DMS114 treated with DMSO at 0.1 percent for 48 hours (cell line): ENCODE results near the gene HERC2.
"Not testable (repeated sequence)": the region's sequence is repeated elsewhere in the genome, so short reads cannot be mapped to it uniquely, and the experiment has no call there.

ENCODE experiments used
- DNase-seq: peaks from one replicate; lab custom pipeline; 2025; ENCODE audit not compliant: unreplicated experiment; lab: John Stamatoyannopoulos, UW

HERC2 gene

DNA sequence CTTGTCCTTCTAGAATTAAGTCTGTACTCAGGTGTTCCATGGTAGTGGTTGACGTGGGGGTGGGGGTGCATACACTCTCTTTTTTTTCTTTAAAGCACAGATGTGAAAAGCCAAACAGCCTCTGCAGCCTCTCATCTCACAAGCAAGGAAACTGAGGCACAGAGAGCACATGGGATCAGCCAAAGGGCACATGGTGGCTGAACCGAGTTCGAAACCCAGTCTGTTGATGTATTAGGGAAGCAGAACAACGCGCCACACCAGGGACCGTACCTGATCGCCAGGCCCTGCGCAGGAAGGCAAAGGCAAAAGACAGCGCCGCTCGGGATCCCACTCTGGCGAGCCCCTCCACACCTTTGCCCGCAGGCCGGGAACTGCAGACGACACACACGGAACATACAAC, 47.3 kb downstream of the HERC2 start:
- DNase-seq: no peak

DNA sequence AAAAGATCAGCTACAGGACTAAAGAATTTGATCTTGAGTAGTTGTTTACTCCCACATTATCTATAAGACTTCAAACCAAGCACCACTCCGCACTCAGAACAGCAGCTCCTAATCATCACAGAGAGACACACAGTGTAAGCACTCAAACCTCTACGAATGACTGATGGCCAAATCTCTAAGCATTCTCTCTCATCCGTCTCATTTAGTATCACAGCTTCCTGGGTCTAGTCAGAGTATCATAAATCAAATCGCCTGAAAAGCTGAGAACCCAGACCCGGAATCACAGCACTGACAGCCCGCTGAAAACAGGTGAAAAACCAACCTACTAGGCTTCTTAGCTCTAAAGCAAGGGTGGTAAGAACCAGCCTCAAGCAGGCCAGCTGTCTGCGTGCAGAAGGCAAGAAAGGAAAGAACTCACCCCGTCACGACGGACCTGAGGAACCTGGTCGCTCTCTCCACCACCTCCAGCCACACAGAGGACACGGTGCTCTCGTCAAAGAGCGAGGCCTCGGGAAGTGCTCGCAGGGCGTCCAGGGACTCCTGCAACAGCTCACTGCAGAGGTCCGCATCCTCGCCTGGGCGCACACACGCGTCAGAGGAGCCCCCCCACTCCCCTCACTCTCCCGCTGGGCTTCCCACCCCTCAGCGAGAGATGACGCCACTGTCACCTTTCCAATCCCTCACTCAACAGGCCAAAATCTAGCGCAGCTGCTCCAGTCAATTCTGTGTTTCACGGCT, 47.9 kb downstream of the HERC2 start:
- no peak for DNase-seq

DNA sequence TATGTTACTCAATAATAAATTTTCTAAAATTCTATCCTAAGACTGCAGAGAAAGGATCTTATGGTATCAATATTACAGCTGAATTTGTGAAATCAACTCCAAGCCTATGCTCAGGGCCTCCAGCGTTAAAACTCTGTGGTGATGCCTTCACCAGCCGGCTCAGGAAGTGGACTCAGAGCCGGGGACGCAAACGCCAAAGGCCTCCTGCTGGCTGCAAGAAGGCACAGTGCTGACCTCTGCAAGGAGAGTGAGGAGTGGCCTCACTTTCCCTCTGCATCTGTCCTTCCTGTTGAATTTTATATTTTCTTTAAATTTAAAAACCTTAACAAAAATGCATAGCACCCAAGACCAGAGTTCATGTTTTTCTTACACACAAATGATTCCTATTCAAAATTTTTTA, 48.5 kb downstream of the HERC2 start:
- no peak for DNase-seq

DNA sequence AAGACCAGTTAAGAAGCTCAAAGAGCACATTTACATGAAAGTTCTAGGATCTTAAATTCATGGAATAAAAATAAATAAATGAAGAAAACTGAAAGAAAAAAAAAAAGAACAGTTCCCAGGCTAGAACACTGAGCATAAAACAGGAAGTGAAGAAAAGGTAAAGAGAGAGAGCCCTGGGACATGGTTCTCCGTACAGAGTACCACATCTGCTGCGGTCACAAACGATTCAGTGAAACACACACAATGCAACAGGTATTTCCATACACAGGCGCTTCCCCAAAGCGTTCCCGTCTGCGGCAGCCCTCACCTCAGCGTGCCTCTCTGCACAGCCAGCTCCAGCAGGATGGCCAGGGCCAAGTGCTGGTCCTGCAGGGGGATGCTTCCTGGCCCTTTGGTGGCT, 49.4 kb downstream of the HERC2 start:
- no peak for DNase-seq

DNA sequence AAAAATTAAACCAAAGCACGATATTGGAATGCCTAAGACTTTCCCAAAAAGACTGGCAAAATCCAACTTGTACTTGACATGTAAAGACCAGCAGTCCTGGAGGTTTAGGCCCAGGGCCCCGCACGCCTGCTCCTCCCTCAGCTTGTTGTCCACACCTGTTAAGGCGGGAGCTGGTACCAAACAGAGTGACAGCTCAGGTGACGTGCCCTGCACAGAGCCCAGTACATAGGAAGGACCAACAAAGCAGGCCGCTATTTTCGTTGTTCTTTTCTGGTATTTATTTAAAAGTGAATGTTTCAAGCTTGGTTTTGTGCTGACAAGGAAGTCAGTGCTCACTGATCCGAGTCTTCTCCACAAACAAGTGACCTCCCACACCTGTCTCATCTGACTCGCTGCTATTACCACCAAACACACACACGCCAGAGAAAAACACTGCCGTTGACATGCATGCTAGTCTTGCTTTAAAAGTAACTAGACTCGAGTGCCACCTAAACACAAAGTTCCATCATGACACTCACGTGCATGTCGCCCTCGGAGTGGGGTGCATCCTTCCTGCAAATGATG, 50.2 kb downstream of the HERC2 start:
- no peak for DNase-seq

DNA sequence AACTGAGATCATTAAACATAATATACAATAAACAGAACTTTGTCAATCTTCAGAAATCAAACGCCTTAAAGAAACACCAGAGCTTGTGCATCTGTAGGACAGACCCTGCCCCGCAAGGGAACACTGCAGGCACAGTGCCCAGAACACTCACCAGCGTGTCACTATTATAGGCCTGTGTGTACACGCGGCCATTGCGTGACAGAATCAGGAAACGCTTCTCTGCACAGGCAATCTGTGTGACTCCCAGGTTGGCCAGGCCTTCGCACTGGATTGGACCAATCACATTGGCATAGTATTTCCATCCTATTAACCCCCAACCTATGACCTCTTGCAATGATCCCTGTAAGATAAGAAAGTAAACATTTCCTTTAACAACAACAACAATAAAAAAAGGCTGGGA, 52.9 kb downstream of the HERC2 start:
- DNase-seq: no peak

DNA sequence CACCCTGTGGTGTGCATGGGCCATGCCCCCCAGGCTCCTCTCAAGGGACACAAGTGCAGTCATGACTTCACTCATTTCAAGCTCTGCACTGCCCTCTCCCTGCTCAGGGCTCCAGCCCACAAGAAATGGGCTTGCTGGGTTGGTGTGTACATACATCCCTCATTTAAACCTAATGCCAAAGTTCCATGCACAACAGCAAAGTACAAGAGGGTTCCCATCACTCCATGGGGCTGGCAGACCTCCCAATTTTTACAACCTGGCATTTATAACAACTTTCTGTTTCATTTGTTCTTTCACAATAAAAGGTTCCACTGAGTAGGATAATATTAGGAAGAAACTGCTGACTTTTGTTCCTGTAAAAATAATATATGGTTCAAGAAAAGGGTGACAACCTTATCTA, 54.3 kb downstream of the HERC2 start:
- no peak for DNase-seq

DNA sequence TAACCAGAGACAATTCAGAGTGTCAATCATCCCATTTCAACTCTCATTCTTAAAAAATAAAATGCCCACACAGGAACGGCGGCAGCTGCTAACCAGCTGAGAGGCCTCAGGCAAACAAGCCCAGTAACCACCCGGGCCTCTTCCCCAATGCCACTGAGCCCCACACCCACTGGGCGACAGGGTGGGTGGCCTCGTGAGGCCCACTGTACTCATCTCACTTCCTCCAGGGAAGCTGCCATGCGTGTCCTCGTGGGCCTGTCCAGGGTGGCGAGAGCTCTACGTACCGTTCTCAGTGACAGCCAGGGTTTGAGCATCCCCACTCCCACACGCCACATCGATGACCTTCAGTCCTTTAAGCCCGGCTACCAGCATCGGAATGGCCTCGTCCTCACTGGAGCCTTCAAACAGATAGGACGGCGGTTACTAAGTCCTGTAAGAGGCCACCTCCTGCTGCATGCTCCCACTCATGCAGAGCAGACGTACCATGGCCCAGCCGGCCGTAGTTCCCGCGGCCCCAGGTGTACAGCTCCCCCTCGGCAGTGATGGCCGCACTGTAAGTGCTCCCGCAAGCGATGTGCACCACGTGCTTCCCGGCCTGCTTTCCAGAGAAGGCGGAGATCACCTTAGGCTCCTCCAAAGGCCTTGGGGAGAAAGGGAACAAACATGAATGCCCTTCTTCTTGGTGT, 56.5 kb downstream of the HERC2 start:
- no peak for DNase-seq

DNA sequence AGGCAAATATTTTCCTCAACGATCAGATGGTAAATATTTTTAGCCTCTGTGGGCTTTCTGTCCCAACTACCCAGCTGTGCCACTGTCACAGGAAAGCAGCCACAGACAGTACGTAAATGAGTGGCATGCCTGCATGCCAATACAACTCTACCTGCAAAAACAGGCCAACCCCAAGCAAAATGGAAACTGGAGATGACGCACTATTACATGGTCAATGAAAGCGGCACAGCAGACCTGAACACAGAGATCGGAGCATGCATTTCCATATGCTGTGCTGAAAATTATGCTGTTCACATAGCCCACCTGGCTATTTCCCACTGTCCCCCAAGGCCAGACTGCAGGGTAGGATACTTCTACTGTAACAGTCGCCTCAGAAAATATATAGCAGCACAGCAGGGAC, 57.8 kb downstream of the HERC2 start:
- DNase-seq: no peak

DNA sequence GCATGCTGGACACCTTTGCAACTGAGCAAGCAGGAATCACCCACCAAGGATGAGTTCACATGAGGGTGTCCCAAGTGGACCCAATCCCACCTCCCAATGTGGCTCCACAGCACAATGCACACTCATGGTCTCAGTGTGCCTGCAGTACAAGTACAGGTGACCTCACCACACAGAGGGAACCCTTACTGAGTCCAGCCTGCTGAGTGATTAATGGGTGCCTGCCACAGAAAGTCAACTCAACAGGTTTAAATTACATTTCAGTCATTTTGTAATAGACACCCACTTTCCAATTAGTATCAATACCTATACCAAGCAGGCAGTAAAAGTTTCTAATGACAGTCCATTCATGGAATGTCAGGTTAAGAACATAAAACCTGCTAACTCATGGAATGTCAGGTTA, 59.5 kb downstream of the HERC2 start:
- no peak for DNase-seq

DNA sequence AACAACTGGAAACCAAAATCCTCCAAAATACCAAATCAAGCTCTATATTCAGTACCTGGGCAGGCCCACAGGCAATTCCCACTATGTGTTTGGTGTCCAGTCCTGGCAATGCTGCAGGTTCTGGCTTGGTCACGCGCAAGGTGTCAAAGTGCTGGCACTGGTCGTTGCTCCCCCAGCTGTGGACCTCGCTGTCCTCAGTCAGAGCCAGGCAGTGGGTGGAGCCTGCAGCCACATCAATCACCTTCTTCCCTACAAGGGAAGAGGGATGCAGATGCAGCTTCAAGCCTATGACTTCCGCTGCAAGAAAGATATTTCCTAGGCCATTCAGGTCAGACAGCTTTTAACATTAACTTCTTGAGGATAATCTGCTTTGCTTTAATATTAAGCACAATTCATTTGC, 61.3 kb downstream of the HERC2 start:
- no peak for DNase-seq

DNA sequence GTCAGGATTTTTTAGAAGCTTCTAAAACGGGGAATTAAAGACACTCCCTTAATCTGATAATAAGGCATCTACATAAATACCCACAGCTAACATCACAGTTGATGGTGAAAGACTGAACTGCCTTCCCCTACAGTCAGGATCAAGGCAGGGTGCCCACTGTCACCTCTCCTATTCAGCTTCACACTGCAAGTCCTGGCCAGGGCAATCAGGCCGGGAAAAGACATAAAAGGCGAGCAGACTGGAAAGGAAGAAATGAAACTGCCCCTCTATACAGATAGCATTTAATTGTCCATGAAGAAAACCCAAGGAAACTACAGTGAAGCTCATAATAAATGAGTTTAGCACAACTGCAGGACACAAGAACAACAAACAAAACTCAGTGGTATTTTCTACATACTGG, 61.7 kb downstream of the HERC2 start:
- DNase-seq: no peak

DNA sequence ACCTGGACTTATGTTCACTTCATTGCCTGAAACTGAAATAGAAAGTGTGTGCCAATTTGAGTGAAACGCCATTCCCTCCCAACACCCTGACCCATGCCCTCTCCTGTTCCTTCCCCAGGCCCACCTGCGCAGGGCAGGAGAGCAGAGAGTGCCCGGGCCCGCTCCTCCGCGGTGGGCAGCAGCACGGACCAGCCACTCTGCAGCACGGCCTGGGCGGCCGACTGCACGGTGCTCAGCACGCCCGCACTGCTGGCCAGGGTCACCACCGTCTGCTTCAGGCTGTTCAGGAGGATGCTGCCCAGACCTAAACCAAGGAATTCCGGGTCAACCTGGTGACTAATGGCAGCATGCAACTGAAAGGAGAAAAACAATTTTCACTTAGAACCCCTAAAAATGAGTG, 66.0 kb downstream of the HERC2 start:
- no peak for DNase-seq

DNA sequence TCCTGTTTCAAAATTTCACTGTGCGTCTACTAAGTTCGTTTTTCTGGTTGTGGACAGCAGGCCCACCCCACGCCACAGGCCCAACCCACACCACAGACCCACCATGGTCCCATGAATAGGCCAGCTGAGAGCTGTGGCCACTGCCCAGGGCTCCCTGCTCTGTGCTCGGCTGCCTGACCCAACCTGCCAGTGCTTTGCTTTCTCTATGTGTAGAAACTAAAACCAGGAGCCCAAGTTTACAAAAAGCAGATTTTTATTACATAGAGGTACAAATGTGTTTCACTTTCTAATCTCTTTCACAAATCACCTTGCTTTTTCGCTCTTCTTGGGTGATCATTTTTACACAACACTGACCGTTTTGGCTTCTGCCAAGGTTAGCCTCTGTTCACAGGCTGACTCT, 69.1 kb downstream of the HERC2 start:
- no peak for DNase-seq

DNA sequence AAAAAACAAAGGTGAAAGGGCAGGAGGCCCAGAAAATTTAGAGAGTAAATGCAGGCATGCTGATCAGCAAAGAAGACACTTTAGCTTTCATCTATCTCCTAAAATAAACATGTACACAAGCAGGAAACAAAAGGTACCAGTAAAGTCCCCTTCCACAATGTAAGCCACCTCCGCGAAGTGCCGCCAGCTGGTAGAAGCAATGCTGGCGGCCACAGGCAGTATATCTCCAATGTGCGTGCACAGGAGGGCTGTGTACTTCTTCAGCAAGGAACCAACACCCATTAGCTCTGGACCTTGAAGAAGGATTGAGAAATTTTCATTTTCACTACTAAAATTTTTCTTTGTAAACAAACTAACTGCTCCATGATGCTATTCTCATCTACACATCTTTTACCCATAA, 75.4 kb downstream of the HERC2 start:
- DNase-seq: no peak

DNA sequence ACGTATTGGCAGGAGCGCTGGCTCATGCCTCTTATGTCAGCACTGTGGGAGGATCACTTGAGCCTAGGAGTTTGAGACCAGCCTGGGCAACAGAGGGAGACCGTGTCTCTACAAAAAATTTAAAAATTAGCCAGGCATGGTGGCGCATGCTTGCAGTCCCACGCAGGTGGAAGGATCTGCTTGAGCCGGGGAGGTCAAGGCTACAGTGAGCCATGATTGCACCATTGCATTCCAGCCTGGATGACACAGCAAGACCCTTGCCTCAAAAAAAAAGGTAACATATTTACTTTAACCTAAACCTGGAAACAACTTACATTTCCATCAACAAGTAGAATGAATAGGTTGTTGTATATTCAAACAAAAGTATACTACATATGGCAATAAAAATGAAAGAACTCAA, 78.1 kb downstream of the HERC2 start:
- no peak for DNase-seq

DNA sequence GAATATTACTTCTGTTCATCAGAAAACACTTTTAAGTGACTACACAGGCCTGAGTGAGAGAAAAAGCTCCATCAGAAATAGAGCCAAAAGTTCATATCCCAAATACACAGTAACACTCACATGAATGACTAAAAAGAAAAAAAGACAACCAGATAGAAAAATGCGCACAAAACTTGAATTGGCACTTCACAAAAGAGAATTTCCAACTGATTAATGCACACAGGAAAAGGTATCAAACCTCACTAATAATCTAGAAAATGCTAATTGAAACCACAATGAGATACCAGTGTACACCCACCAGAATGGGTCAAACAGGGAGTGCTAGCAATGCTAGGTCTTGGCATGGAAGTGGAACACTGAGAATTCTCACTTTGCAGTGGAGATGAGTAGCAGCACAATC, 78.6 kb downstream of the HERC2 start:
- DNase-seq: no peak

DNA sequence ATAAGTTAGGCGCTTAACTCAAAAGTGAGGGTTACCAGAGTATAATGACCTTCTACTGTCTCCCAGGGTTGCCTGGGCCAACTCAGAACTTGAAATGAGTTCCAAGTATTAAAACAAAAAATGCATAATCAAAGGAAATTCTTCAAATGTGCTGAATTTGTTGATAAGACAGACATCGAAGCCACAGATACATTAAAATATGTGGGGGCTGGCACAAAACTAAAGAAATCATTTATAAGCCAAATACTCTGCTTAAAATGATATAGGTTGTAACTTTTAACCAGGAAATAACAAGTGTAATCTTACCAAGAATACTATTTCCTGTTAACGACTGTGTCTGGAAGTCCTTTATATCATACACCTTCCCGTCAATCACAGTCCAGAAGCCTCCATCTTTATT, 83.7 kb downstream of the HERC2 start:
- DNase-seq: not testable (repeated sequence)

DNA sequence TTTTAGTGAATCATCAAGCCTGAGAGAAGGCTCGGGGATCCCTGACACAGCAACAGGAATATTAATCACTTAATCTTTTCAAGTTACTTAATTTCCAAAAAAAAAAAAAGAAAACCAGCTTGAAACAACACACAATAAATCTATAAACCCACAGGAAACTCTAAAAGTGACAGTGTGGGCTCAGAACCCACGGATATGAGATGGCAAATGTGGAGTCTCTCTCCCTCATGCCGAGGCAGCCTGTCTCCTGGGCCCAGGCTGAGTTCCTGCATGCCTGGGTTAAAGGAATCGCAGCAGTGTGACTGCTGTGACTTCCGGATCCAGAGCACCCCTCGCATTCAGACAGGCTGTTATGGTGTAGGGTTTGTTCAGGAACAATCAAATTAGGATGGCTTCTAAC, 90.2 kb downstream of the HERC2 start:
- DNase-seq: not testable (repeated sequence)

DNA sequence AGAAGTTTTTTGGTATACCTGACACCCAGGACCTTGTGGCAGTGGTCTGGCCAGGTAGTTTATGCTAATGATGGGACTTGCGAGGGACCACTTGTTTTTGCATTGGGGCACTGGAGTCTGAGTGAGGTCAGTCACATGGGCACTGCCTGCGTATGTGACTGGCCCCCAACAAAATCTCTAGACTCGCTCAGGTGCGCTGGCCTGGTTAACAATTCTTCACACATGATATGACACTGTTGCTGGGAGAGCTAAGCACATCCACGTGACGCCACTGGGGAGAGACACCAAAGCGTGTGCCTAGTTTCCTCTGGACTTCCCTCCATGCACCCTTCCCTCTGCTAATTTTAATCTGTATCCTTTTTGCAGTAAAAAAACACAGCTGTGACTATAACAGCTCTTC, 90.6 kb downstream of the HERC2 start:
- not testable (repeated sequence) for DNase-seq

DNA sequence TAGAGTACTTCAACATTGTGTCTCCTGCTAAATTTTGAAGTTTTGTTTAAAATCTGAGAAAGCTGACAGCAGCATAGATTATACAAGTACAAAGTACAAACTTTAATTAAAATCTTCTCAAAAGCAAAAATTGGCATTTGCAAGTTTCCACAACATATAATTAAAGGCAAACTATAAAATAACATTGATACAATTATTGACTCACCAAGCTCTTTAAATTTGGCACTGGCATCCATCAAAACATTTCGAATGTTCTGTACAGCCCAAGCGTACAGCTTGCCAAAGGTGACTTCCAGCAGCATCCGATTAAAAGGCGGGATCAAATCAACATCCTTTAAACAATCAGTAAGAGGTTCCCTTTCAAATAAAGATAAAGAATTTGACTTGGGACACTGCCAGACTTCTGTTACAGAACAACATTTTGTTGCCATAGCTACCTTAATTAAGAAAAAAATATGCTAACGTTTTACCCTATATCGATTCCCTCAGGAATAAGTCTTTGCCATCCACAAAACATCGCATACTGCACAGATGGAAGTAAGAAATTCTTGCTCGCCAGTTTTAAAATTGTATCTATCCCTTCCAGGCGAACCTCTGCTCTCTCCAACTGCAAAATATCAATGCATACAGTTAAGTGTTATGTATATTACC, 92.9 kb downstream of the HERC2 start:
- not testable (repeated sequence) for DNase-seq

DNA sequence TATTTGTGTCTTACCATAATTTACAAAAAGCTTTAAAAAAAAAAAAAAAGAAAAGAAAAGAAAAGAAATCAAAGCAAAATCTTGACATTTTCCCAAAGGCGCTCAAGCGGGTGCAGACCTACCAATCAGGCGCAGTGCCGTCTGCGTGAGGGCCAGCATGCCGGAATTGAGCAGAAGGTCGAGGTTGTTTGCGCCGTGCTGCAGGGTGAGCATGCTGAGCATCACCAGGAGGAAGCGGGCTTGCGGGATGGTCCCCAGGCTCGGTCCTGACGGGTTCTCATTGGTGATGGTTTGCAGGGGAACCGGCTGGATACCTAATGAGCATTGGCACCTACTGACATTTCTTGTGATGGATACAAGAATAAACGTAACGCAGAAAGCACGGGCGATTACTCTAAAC, 93.9 kb downstream of the HERC2 start:
- DNase-seq: no peak
